HG02943 (cell line): ENCODE data around the gene SUSD4.

Experiments used
- ATAC-seq: cut with Tn5 transposase; IDR thresholded peaks from one replicate; pipeline ENCODE4 v1.9.1; 2021; ENCODE audit warnings: mild to moderate bottlenecking, low read depth, moderate library complexity; ENCODE audit not compliant: unreplicated experiment

Gene SUSD4

DNA sequence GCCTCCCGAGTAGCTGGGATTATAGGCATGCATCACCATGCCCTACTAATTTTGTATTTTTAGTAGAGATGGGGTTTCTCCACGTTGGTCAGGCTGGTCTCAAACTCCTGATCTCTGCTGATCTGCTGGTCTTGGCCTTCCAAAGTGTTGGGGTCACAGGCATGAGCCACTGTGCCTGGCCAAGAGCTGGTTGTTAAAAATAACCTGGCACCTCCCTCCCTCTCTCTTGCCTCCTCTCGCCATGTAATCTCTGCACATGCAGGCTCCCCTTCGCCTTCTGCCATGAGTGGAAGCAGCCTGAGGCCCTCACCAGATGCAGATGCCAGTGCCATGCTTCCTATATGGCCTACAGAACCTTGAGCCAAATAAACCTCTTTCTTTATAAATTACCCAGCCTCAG lies 146.2 kb downstream of the SUSD4 start:
- no peak for ATAC-seq

GRCh38 chr1:223216531-223217205 lies 147.3 kb downstream of the SUSD4 start:
- ATAC-seq, result no peak

DNA sequence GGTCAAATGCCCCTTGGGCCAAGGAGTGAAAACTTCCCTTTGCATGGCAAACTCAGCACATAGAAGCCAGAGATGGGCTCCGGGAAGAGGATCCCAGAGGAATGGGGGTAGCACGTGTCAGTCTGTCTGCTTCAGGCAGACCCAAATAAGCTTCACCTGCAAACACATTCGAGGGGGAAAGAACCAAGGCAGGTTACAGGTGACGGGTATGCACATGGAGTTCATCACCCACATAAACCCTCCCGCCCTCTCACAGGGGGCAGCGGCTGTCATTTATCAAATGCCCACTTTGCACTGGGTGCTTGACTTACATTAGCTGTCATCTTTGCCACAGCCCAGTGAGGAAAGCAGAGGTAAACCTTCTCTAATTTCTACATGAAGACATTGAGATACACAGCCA lies 147.9 kb downstream of the SUSD4 start:
- no peak for ATAC-seq

GRCh38 chr1:223215026-223215425 lies 148.9 kb downstream of the SUSD4 start:
- no peak for ATAC-seq

GRCh38 chr1:223214261-223214807 lies 149.6 kb downstream of the SUSD4 start:
- ATAC-seq, result no peak

GRCh38 chr1:223212441-223212840 lies 151.5 kb downstream of the SUSD4 start:
- no peak for ATAC-seq

DNA sequence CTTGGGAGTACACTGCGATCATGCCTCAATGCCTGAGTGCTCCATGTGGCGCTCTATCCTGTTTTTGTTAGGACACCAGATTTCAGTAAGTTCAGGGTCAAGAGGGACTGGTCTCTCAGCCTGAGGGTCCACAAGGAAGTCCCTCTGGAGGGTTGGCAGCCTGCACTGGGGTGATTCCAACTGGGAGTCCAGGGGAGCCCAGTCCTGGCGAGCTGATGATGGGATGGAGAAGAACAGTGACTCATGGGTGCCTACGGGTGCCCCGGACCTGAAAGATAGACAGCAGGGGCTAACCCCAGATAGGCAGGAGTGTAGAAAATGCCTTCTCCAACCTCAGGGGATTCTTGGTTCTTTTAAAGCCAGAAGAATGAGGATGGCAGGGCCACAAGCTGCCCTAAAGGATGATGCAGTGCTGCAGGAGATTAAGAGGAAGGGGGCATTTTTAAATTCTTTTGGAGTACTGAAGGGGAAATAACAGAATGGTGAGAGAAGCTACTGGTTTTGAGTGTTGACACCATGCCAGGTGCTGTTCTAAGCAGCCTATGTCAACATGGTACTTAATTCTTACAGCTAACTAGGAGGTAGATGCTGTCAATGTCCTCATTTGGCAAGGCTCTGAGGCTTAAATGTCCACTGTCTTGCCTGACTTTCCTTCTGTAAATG lies 152.5 kb downstream of the SUSD4 start:
- no peak for ATAC-seq

DNA sequence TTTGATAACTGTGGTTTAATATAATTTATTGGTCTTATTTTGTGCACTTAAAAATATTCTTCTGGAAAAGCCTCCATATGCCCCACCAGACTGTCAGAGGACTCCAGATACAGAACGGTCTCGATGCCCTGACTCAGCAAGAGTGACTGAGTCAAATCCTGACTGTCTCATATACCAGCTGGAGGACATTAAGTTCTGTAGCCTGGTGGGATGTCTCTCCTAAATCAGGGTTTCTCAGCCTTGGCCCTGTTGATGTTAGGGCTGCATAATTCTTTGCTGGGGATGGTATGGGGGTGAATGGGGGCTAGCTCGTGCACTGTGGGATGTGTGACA lies 153.2 kb downstream of the SUSD4 start:
- ATAC-seq, result no peak

DNA sequence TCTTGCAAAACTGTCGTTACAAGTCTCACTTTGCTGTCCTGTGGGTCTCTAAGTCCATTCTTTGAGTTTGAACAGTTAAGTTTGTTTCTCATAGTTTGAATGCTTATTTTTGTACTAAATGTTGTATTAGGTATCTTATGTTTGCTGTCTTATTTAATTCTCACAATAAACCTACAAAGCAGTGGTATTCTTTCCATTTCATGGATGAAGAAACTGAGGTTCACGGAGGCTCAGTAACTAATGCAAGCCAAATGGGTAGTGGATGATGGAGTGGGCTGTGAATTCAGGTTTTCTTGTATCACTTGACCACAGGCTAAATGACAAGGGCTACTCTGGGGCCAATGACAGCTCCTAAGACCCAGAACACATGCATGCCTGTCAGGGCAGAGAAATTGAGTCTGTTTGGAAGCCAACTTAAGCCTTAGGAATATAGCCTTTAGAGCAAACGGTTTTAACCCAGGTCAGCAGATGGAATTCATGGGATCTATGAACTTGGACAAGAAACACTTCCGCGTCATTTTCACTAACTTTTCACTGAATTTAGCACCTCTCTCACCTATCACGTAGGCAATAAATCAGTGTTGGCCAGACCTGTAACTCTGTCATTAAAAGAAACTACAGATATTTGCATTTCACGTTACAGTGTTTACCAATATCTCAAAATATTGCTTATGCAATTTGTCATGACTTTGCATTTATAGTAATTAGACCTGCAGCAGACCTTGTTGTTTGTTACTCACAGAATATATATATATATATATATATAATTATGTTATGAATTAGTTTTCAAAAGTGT lies 153.8 kb downstream of the SUSD4 start:
- no peak for ATAC-seq

DNA sequence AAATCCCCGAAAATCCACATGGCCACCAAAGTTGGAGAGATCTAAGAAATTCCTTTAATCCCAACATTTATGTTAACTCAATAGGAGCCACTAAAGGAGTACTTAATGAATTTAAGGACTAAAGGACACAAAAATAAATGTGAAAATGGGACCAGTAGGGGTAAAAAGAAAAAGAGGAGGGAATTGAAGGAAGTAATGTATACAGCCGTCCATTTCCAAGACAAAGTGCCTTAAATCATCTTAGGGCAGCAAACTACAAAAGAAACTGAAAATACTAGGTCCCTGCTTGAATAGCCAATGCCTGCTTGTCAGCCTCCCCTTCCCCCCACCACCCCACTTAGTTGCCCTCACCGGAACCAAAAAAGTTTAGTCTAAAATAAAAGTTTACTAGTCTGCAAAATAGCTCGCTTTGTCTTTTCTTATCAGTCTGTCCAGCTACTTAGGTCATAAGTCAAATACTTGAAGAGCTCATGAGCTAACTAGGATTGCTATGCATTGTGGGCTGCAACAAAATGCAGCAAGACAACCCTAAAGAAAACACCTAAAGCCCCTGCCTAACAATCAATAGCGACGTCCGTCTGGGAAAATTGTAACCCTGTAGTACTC lies 154.6 kb downstream of the SUSD4 start:
- ATAC-seq, result no peak

DNA sequence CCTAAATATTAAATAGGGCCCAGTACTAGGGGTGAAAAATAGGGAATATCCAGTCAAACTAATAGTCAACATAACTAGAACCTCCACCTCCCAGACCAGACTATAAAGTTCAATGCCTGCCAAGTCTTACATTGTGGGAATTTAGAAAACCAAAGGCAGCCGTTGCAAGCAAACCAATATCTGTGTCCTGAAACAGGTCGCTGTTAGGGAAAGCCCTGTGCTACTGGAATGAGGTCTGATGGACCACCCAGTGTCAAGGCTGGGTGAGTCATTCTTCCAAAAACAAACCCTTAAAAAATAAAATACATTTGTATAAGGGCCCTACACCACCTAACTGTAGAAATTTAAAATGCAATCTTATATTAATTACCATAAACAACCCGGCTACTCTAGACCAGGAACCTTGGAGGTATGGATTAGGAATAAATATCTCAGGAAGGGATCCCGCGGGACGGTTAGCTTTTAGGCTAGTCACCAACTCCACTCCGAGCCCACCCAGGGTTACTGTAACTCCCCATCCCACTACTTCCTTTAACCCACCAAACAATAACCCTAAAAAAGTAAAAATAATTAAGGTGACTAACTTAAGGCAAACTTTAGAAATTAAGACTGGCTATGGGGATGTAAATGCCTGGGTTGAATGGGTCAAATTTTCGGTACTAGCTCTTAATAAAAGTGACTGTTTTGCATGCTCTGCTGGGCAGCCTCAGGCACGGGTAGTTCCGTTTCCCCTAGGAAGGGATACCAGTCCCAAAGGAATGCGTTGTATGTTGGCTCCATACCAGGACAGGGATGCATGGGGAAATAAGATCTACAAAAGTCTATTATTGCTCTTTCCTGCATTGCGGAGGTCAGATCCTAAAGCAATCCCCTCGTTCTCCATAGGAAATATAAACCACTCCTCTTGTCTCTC lies 155.6 kb downstream of the SUSD4 start:
- no peak for ATAC-seq

GRCh38 chr1:223207293-223208066 lies 156.5 kb downstream of the SUSD4 start:
- no peak for ATAC-seq

DNA sequence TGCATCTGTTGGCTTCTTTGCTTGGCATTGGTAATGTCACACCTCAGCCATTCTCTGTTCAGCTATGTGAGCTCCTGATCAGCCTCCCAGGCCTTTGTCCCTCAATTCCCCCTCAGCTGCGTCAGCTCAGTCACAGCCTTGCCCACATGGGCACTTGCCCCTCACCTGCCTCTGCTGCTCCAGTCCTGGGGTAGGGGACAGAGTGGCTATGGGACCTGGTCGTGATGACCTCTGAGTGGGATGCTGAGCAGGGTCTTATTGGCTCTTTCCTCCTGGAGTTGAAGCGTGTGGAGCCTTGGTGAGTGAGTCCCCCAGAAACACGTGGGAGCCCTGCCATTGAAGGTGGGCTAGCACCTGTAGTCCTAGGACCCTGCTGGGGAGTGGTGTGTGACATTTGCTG lies 159.6 kb downstream of the SUSD4 start:
- no peak for ATAC-seq

GRCh38 chr1:223203694-223204093 lies 160.3 kb downstream of the SUSD4 start:
- no peak for ATAC-seq

DNA sequence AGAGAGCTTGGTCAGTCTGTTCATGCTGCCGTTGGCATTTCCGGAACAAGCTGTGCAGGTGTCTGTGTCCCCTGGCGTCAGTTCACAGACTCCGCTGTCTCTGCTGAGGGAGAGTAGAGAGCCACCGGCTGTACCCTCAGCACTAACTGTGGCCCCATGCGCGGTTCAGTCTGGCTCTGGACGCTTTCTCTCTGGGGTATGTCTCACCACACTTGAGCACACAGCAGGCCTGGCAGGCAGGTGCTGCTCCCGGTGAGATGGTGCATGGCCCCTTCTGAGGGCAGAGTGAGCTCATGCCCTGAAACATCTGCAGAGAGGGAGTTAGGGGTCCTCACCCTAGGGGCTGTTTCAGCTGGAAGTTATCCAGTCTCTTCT lies 161.0 kb downstream of the SUSD4 start:
- no peak for ATAC-seq

DNA sequence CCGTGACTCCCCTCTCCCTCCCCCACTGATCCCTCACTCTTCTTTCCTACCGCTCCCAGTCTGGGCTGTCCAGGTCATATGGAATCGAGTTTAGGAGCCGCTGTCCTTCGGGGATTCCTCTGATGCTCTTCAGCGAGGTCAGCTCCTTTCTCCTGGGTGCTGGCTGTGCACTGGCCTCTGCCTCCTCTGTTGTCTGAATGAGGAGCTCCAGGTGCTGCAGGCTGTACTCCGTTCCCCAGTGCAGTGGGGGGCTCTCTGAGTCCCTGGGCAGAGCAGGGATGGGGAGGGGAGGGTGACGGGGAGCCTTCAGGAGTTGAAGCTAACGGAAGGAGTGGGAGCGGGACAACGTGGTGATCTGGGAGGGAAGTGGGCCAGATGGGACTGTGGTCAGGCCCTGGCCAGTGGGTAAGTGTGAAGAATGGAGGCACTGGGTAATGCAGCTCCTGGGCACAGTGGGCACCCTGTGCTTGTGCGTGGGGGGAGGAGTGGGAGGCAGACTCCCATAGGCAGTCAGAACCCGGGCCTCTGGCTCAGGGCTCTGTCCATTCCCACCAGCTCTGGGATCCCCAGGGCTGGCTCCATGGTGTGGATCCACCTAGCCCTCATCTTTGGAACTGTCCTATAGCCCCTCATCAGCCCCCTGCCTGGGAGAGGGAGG lies 161.5 kb downstream of the SUSD4 start:
- ATAC-seq, result no peak

GRCh38 chr1:223201967-223202366 lies 162.0 kb downstream of the SUSD4 start:
- ATAC-seq, result no peak

DNA sequence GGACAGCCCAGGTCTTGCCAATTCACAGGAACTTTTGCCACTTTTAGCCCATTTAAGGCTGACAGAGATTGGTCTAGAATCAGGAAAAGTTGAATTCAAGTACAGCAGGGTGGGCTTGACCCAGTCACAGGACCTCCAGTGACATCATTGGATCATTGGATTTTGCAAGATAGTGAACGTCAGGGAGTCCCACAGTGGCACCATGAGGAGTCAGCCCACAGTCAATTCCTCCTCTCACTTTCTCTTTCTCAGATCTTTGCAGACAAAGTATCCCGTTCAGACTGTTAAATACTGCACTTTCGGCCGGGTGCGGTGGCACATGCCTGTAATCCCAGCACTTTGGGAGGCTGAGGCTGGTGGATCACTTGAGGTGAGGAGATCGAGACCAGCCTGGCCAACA lies 163.1 kb downstream of the SUSD4 start:
- ATAC-seq, result no peak

GRCh38 chr1:223199094-223199647 lies 164.8 kb downstream of the SUSD4 start:
- ATAC-seq, result no peak
